SH-SY5Y (cell line): ENCODE results near the gene TMEM128.

Experiments
- GATA2 ChIP-seq: IDR thresholded peaks from 2 replicates; pipeline ENCODE4 v1.6.1; 2011; ENCODE audit warnings: mild to moderate bottlenecking, low read depth, low read length
- GATA3 ChIP-seq: IDR thresholded peaks from 2 replicates; pipeline ENCODE4 v1.6.1; 2011; ENCODE audit warnings: low read depth, mild to moderate bottlenecking, low read length, moderate library complexity

DNA sequence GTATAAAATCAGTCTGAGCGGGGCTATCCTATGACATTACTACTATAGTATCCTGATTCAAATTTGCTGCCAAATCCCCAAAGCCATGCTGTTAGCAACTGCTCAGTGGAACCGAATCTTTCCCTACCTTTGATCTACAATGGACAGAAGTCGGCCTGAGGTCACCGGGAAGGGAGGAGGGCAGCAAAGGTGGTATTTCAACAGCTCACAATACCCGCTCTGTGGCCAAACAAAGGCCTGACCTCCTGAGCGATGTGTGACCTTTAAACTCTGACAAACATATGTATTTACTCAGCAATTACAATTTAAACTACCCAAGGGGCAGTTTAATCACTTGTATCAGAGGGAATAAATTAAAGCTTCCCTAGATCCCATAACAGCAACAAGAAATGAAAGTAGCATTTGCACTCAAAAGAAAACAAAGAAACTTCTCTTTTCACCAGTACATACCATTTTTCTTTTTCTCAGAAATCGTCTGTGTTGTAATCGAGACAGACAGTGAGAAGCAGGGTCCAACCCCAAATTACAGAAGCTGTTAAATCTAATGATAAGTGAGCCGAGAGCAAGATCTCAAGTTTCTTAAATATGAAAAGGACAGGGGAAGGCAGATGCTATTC lies 11.6 kb upstream of the TMEM128 start:
- no peak for TF ChIP-seq GATA2
- TF ChIP-seq GATA3, result no peak
